ENCODE results near the gene YES1.

Gene YES1

DNA sequence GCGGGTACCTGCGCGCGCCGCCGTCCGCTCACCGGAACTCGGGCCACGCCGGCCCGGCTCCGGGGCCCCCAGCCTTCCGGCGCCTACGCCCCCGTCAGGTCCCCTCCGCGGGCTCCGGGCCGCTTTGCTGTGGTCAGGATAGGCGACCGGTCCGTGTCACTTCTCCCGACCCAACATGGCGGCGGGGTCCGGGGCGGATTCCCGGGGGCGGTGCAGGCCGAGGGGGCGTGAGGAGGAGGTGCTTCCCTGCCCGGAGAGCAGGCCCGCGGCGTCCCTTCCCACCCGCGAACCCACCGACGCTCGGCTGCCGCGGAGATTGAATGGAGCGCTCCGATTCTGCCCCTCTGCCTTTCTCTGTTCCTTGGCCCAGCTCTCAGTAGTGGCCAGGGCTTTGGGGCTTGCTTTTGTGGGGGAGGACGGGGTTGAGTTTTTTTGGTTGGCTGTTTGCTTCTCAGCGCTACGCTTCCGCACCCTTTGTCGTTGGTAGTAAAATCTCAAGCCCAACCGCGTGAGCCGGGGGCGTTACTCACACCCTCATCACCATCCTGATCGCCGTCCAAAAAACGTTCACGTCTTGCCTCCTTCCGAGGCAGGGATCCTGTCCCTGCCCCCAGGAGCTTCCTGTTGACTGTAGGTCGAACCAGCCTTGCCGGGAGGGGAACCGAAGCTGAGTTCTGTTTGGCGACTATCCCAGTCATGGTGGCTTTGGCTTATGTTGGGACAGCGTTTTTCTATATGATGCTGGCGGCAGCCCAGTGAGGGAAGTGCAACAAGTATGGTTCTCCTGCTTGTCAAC, 532 bp upstream of the YES1 start (continued):
- TF ChIP-seq, protein P1, sequence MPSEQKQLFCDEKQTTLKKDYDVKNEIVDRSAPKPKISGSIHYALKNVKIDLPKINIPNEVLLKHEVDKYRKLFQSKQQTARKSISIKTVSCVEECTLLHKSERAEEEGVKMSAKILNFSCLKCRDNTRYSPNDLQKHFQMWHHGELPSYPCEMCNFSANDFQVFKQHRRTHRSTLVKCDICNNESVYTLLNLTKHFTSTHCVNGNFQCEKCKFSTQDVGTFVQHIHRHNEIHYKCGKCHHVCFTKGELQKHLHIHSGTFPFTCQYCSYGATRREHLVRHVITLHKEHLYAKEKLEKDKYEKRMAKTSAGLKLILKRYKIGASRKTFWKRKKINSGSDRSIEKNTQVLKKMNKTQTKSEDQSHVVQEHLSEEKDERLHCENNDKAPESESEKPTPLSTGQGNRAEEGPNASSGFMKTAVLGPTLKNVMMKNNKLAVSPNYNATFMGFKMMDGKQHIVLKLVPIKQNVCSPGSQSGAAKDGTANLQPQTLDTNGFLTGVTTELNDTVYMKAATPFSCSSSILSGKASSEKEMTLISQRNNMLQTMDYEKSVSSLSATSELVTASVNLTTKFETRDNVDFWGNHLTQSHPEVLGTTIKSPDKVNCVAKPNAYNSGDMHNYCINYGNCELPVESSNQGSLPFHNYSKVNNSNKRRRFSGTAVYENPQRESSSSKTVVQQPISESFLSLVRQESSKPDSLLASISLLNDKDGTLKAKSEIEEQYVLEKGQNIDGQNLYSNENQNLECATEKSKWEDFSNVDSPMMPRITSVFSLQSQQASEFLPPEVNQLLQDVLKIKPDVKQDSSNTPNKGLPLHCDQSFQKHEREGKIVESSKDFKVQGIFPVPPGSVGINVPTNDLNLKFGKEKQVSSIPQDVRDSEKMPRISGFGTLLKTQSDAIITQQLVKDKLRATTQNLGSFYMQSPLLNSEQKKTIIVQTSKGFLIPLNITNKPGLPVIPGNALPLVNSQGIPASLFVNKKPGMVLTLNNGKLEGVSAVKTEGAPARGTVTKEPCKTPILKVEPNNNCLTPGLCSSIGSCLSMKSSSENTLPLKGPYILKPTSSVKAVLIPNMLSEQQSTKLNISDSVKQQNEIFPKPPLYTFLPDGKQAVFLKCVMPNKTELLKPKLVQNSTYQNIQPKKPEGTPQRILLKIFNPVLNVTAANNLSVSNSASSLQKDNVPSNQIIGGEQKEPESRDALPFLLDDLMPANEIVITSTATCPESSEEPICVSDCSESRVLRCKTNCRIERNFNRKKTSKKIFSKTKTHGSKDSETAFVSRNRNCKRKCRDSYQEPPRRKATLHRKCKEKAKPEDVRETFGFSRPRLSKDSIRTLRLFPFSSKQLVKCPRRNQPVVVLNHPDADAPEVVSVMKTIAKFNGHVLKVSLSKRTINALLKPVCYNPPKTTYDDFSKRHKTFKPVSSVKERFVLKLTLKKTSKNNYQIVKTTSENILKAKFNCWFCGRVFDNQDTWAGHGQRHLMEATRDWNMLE (tag by site-specific recombination; conservative IDR thresholded peaks at IDR 0.05; ENCODE audit: low read depth), result peak; percentile 64
- no peak for TF ChIP-seq ZNF521 (tag by site-specific recombination; IDR thresholded peaks at IDR 0.05)
- TF ChIP-seq SP7 (tag by site-specific recombination; IDR thresholded peaks at IDR 0.05), result peak; percentile 71
- no peak for TF ChIP-seq ZNF677 (tag by site-specific recombination; IDR thresholded peaks at IDR 0.05)
- no peak for TF ChIP-seq ZNF266 (tag by site-specific recombination; IDR thresholded peaks at IDR 0.05; ENCODE audit: low read depth)
- TF ChIP-seq, protein P2, sequence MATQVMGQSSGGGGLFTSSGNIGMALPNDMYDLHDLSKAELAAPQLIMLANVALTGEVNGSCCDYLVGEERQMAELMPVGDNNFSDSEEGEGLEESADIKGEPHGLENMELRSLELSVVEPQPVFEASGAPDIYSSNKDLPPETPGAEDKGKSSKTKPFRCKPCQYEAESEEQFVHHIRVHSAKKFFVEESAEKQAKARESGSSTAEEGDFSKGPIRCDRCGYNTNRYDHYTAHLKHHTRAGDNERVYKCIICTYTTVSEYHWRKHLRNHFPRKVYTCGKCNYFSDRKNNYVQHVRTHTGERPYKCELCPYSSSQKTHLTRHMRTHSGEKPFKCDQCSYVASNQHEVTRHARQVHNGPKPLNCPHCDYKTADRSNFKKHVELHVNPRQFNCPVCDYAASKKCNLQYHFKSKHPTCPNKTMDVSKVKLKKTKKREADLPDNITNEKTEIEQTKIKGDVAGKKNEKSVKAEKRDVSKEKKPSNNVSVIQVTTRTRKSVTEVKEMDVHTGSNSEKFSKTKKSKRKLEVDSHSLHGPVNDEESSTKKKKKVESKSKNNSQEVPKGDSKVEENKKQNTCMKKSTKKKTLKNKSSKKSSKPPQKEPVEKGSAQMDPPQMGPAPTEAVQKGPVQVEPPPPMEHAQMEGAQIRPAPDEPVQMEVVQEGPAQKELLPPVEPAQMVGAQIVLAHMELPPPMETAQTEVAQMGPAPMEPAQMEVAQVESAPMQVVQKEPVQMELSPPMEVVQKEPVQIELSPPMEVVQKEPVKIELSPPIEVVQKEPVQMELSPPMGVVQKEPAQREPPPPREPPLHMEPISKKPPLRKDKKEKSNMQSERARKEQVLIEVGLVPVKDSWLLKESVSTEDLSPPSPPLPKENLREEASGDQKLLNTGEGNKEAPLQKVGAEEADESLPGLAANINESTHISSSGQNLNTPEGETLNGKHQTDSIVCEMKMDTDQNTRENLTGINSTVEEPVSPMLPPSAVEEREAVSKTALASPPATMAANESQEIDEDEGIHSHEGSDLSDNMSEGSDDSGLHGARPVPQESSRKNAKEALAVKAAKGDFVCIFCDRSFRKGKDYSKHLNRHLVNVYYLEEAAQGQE (tag by site-specific recombination; IDR thresholded peaks at IDR 0.05), result no peak
- TF ChIP-seq ZNF670 (tag by site-specific recombination; IDR thresholded peaks at IDR 0.05; ENCODE audit: low read depth), result no peak
- TF ChIP-seq ZNF324 (tag by site-specific recombination; IDR thresholded peaks at IDR 0.05), result no peak
- 0 out of 2 replicates have a peak, but pooled peaks have one; percentile 21 for TF ChIP-seq ZNF792 (tag by site-specific recombination; IDR thresholded peaks at IDR 0.05)
- no peak for TF ChIP-seq ZNF175 (tag by site-specific recombination; IDR thresholded peaks at IDR 0.05)
- TF ChIP-seq, protein P3, sequence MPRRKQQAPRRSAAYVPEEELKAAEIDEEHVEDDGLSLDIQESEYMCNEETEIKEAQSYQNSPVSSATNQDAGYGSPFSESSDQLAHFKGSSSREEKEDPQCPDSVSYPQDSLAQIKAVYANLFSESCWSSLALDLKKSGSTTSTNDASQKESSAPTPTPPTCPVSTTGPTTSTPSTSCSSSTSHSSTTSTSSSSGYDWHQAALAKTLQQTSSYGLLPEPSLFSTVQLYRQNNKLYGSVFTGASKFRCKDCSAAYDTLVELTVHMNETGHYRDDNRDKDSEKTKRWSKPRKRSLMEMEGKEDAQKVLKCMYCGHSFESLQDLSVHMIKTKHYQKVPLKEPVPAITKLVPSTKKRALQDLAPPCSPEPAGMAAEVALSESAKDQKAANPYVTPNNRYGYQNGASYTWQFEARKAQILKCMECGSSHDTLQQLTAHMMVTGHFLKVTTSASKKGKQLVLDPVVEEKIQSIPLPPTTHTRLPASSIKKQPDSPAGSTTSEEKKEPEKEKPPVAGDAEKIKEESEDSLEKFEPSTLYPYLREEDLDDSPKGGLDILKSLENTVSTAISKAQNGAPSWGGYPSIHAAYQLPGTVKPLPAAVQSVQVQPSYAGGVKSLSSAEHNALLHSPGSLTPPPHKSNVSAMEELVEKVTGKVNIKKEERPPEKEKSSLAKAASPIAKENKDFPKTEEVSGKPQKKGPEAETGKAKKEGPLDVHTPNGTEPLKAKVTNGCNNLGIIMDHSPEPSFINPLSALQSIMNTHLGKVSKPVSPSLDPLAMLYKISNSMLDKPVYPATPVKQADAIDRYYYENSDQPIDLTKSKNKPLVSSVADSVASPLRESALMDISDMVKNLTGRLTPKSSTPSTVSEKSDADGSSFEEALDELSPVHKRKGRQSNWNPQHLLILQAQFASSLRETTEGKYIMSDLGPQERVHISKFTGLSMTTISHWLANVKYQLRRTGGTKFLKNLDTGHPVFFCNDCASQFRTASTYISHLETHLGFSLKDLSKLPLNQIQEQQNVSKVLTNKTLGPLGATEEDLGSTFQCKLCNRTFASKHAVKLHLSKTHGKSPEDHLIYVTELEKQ (tag by site-specific recombination; IDR thresholded peaks at IDR 0.05; ENCODE audit: borderline replicate concordance), result no peak
- TF ChIP-seq ZNF426 (tag by site-specific recombination; IDR thresholded peaks at IDR 0.05), result no peak
- no peak for TF ChIP-seq ZNF747 (tag by site-specific recombination; IDR thresholded peaks at IDR 0.05)
- TF ChIP-seq, protein P4, sequence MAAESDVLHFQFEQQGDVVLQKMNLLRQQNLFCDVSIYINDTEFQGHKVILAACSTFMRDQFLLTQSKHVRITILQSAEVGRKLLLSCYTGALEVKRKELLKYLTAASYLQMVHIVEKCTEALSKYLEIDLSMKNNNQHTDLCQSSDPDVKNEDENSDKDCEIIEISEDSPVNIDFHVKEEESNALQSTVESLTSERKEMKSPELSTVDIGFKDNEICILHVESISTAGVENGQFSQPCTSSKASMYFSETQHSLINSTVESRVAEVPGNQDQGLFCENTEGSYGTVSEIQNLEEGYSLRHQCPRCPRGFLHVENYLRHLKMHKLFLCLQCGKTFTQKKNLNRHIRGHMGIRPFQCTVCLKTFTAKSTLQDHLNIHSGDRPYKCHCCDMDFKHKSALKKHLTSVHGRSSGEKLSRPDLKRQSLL (tag by site-specific recombination; IDR thresholded peaks at IDR 0.05), result no peak
- TF ChIP-seq ZNF16 (tag by site-specific recombination; IDR thresholded peaks at IDR 0.05; ENCODE audit: low read depth), result no peak
